HCT116 (cell line): ENCODE results near the gene LRRC61. TPM values are rescaled to one million over a fixed set of nuclear protein-coding genes. Genes with fewer than 3 reads are reported as not detected.

ENCODE experiments used
- ATAC-seq: fragments of 200-7000 bp; cut with Tn5 transposase; 2 replicates; pipeline ENCODE4 v1.9.1; 2020; ENCODE audit warnings: mild to moderate bottlenecking, moderate library complexity
- BruUV-seq: library from RNA; stranded (reverse); fragments of 400-500 nt; replicated peaks from 2 replicates; lab custom pipeline; 2021; lab: Mats Ljungman, UMichigan
- CTCF ChIA-PET: fragments of 300-600 bp; sonication (Branson Sonifier 250); formaldehyde crosslinking; loops from one replicate; lab custom pipeline; 2021; ENCODE audit warnings: antibody characterized with exemption; lab: Charles Lee
- POLR2A ChIA-PET: fragments of 300-600, 350-600 bp; sonication (Branson Sonifier 250); formaldehyde crosslinking; loops from one replicate; lab custom pipeline; 2021; ENCODE audit warnings: antibody characterized with exemption; lab: Charles Lee
- RAD21 ChIA-PET, 2 experiments: fragments of 300-600 bp; sonication (Branson Sonifier 250); formaldehyde crosslinking; loops; one replicate each; lab custom pipeline; 2023; ENCODE audit warnings: low total read pairs in 2 of 2; ENCODE audit not compliant: uncharacterized antibody in 2 of 2, unreplicated experiment in 2 of 2, low non-redundant PET in 1 of 2; lab: Charles Lee
- DNase-seq: peaks from one replicate; pipeline ENCODE4 v3.0.0-alpha.2; 2010; ENCODE audit warnings: low read depth, low spot score
- H2AFZ ChIP-seq: fragments of 200-600 bp; shearing (Covaris generic), sonication (generic); 2 replicates; pipeline ENCODE4 v1.6.1; 2017; ENCODE audit warnings: low read depth, mixed run types, mixed read lengths, antibody characterized with exemption, low read length; ENCODE audit not compliant: poor library complexity, severe bottlenecking
- H3K27ac ChIP-seq: 2 replicates; pipeline ENCODE4 v1.5.1; 2012; ENCODE audit warnings: low read depth, low read length
- H3K27me3 ChIP-seq: fragments of 200-600 bp; sonication (generic); 2 replicates; pipeline ENCODE4 v1.6.1; 2016; ENCODE audit warnings: mixed run types, low read length, mixed read lengths; ENCODE audit not compliant: insufficient read depth
- H3K36me3 ChIP-seq, 2 experiments: fragments of 200-500 bp in 1 of 2; fragments of 200-600 bp in 1 of 2; sonication (Bioruptor generic) in 1 of 2; sonication (generic) in 1 of 2; 2 replicates each; pipeline versions ENCODE4 v1.5.1 to v1.6.1; 2014 to 2016; ENCODE audit warnings: low read length in 2 of 2, inconsistent platforms in 1 of 2, mixed read lengths in 1 of 2, mixed run types in 1 of 2; ENCODE audit not compliant: insufficient read depth in 2 of 2, control insufficient read depth in 1 of 2
- H3K4me1 ChIP-seq, 2 experiments: fragments of 200-600 bp in 1 of 2; sonication (generic) in 1 of 2; 2 replicates each; pipeline versions ENCODE4 v1.5.1 to v1.6.1; 2012 to 2017; ENCODE audit warnings: low read length in 2 of 2, inconsistent platforms in 1 of 2, mild to moderate bottlenecking in 1 of 2, mixed read lengths in 1 of 2, mixed run types in 1 of 2, moderate library complexity in 1 of 2; ENCODE audit not compliant: insufficient read depth in 2 of 2, control insufficient read depth in 1 of 2
- H3K4me2 ChIP-seq: fragments of 200-600 bp; sonication (generic); 2 replicates; pipeline ENCODE4 v1.6.1; 2017; ENCODE audit warnings: mixed run types, low read length, mixed read lengths
- H3K4me3 ChIP-seq, 2 experiments: fragments of 200-600 bp in 1 of 2; sonication (generic) in 1 of 2; replicated peaks in 1 of 2; 2 replicates each; pipeline ENCODE4 v1.5.1; 2011 to 2016; ENCODE audit warnings: low read length in 2 of 2, control low read depth in 1 of 2, low read depth in 1 of 2, mild to moderate bottlenecking in 1 of 2, mixed read lengths in 1 of 2, mixed run types in 1 of 2
- H3K79me2 ChIP-seq: fragments of 200-600 bp; sonication (generic); 2 replicates; pipeline ENCODE4 v1.6.1; 2017; ENCODE audit warnings: mild to moderate bottlenecking, mixed run types, low read length, moderate library complexity, mixed read lengths; ENCODE audit not compliant: insufficient read depth
- H3K9ac ChIP-seq: fragments of 200-600 bp; sonication (generic); 2 replicates; pipeline ENCODE4 v1.6.1; 2016; ENCODE audit warnings: low read length, mixed read lengths
- H3K9me2 ChIP-seq: fragments of 200-600 bp; sonication (generic), shearing (Covaris generic); 2 replicates; pipeline ENCODE4 v1.6.1; 2017; ENCODE audit warnings: mixed run types, mild to moderate bottlenecking, moderate library complexity; ENCODE audit not compliant: insufficient read depth
- H3K9me3 ChIP-seq, 2 experiments: fragments of 200-500 bp in 1 of 2; fragments of 200-600 bp in 1 of 2; sonication (Bioruptor generic) in 1 of 2; sonication (generic) in 1 of 2; 2 replicates each; pipeline ENCODE4 v1.6.1; 2014 to 2017; ENCODE audit warnings: low read length in 2 of 2, mixed read lengths in 2 of 2, inconsistent platforms in 1 of 2, low read depth in 1 of 2, mild to moderate bottlenecking in 1 of 2, mixed run types in 1 of 2, moderate library complexity in 1 of 2; ENCODE audit not compliant: control insufficient read depth in 1 of 2, insufficient read depth in 1 of 2
- H4K20me1 ChIP-seq: fragments of 200-600 bp; sonication (generic), shearing (Covaris generic); 2 replicates; pipeline ENCODE4 v1.6.1; 2017; ENCODE audit warnings: mixed run types, mild to moderate bottlenecking, moderate library complexity; ENCODE audit not compliant: insufficient read depth
- CBX3 ChIP-seq: IDR thresholded peaks from 2 replicates; pipeline ENCODE4 v1.6.1; 2012; ENCODE audit warnings: low read depth
- ELF1 ChIP-seq: IDR thresholded peaks from 2 replicates; pipeline ENCODE4 v1.6.1; 2012; ENCODE audit warnings: low read depth, borderline replicate concordance
- EZH2phosphoT487 ChIP-seq: fragments of 200-600 bp; IDR thresholded peaks from 2 replicates; pipeline ENCODE4 v1.6.1; 2018; ENCODE audit warnings: antibody characterized with exemption, borderline replicate concordance
- JUND ChIP-seq: IDR thresholded peaks from 2 replicates; pipeline ENCODE4 v1.6.1; 2012
- MAX ChIP-seq: IDR thresholded peaks from 2 replicates; pipeline ENCODE4 v1.6.1; 2012
- POLR2AphosphoS5 ChIP-seq: IDR thresholded peaks from 2 replicates; pipeline ENCODE4 v1.6.1; 2011; ENCODE audit warnings: mild to moderate bottlenecking, low read depth, low read length, moderate library complexity
- REST ChIP-seq: IDR thresholded peaks from 2 replicates; pipeline ENCODE4 v1.6.1; 2012; ENCODE audit warnings: low read depth
- SP1 ChIP-seq: IDR thresholded peaks from 2 replicates; pipeline ENCODE4 v1.6.1; 2012; ENCODE audit warnings: low read depth
- SRF ChIP-seq: IDR thresholded peaks from 2 replicates; pipeline ENCODE4 v1.6.1; 2012; ENCODE audit warnings: low read depth
- ZBTB33 ChIP-seq: IDR thresholded peaks from 2 replicates; pipeline ENCODE4 v1.6.1; 2011; ENCODE audit warnings: mild to moderate bottlenecking, low read length, moderate library complexity; ENCODE audit not compliant: insufficient replicate concordance; ENCODE audit errors: extremely low read depth
- ZFX ChIP-seq: fragments of 450-650 bp; IDR thresholded peaks from 2 replicates; pipeline ENCODE4 v1.6.1; 2017
- ZNF274 ChIP-seq: fragments of 200-500 bp; sonication (Bioruptor generic); IDR thresholded peaks from 2 replicates; pipeline ENCODE4 v1.6.1; 2014; ENCODE audit warnings: mild to moderate bottlenecking, low read depth, low read length, inconsistent platforms
- intact Hi-C: fragments of 100-400 bp; cut with micrococcal nuclease; formaldehyde crosslinking; loops from 2 replicates; pipeline ENCODE4 v1.10.0; 2022
- total RNA-seq: library from RNA; stranded (reverse); gene quantifications from one replicate; pipeline ENCODE4 v1.2.1, GENCODE V29; 2021; ENCODE audit not compliant: unreplicated experiment

LRRC61 gene
- total RNA-seq, 1 experiment from 2014 or later: 12.0 TPM

- intact Hi-C loops: no loop called here
- no peak overlapping the region for H3K4me2 ChIP-seq
- RAD21 ChIA-PET: no interaction called here
- POLR2A ChIA-PET: no interaction called here
- no peak overlapping the region for H3K27ac ChIP-seq
- no peak for ATAC-seq
- H4K20me1 ChIP-seq: no peaks in the 10 kb centered on the region
- H3K4me3 ChIP-seq: no peak overlapping the region
- peaks cover 14% of the 10 kb centered on the region for H3K79me2 ChIP-seq
- BruUV-seq: no TSS peak
- H3K9me2 ChIP-seq: no peaks in the 10 kb centered on the region
- H3K36me3 ChIP-seq: peaks cover 0 to 3% of the 10 kb centered on the region in 2 experiments; a peak in 1 of 4 replicates
- no peaks in the 10 kb centered on the region for H3K27me3 ChIP-seq
- no peak overlapping the region for H2AFZ ChIP-seq
- peaks cover 8 to 33% of the 10 kb centered on the region in 2 experiments; a peak in 3 of 4 replicates for H3K4me1 ChIP-seq
- DNase-seq: no peak
- H3K9me3 ChIP-seq: no peaks in the 10 kb centered on the region
- no peak overlapping the region for H3K9ac ChIP-seq
- no peak for TF ChIP-seq MAX
- no peak for TF ChIP-seq SP1
- no peak for TF ChIP-seq ELF1
- no peak for TF ChIP-seq ZBTB33
- no peak for TF ChIP-seq ZNF274
- TF ChIP-seq REST: no peak
- no peak for TF ChIP-seq POLR2AphosphoS5
- TF ChIP-seq EZH2phosphoT487: no peak
- TF ChIP-seq ZFX: no peak
- TF ChIP-seq CBX3: no peak
- TF ChIP-seq SRF: no peak
- TF ChIP-seq JUND: no peak
- CTCF ChIA-PET: no interaction called here
Observed at GRCh38 chr7:150325901-150326300, 2.7 kb downstream of the LRRC61 start.
